Activated CD4-positive, alpha-beta T cell treated with anti-CD3 and anti-CD28 coated beads, Interleukin-2, Interleukin-4, amounts not matched to agents 100 ng/mL and 50 ng/mL, durations not matched to agents 16 hours and 8 hours (primary cell): ENCODE measurements around the gene CUL2.
"Not testable (repeated sequence)": the region's sequence is repeated elsewhere in the genome, so short reads cannot be mapped to it uniquely, and the experiment has no call there.

ENCODE experiments used
- DNase-seq: peaks from one replicate; pipeline ENCODE4 v3.0.0-alpha.2; 2020; ENCODE audit warnings: low spot score

Gene CUL2

GRCh38 chr10:35090162-35090954 lies at the start of gene CUL2:
Gene CUL2, minus strand, starts transcription at chr10:35090341. Its CDS starts 19,024 bp downstream, at chr10:35071317.
- DNase-seq = peak; percentile 93

DNA sequence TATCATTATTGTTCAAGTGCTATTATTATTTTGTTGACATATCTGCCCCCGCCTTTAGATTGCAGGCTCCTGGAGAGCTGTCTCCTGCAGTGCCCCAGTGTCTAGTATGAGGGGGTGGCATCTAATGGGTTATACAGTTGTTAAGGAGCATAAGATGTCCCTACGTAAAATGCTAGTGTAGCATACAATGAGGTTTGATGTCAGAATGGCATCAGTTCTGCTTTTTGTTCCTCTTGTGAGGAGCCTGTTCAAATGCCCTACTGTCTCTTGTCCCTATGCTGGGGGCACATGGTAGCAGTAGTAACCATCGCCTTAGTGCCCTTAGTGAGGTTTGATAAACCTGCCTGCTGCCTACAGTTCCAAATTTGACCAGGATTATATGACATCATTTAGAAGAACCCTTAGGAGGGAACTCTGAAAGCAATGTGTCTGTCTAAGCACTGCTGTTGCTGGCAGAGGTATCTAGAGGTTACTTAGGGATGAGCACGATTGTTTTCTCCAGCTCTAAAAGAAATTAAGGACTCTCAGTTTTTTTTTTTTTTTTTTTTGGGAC lies 46.2 kb upstream of the CUL2 start:
- no peak for DNase-seq

DNA sequence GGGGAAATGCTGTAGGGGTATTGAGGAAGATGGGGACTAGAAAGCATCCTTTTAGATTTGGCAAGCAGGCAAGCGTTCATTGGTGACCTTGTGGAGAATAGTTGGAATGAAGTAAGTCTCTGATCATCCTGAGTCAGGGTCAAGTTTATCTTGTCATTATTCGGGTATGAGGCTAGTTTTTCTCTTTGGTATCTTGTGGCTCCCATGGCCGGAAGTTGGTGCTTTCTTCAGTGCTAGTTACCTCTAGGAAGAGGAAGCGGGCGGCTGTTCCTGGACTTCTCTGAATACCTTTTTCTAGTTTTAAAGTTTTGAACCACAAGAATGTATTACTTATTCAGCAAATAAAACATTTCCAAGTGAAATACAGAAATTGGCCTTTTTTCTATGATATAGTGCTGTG lies 45.7 kb upstream of the CUL2 start:
- peak; percentile 44 for DNase-seq

DNA sequence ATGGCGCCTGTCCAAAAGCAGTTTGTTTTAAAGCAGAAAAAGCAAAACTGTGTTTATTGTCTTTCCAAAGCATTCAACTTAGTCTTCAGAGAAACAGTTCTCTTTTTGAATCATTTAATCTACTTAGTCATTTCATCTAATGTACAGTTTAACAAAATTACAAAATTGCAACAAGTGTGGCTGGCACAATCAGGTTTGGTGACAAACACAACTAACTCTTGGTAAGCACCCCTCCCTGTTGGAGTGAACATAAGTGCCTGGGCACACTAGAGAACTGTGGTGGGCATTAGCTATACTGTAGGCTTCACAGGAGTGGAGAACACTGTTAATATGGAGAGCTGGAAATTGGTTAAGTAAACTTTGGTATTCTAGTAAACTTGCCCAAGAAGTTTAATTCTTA lies 43.4 kb upstream of the CUL2 start:
- DNase-seq = peak; percentile 65

- DNase-seq = no peak
Measured at GRCh38 chr10:35132727-35133126, 42.6 kb upstream of the CUL2 start.

DNA sequence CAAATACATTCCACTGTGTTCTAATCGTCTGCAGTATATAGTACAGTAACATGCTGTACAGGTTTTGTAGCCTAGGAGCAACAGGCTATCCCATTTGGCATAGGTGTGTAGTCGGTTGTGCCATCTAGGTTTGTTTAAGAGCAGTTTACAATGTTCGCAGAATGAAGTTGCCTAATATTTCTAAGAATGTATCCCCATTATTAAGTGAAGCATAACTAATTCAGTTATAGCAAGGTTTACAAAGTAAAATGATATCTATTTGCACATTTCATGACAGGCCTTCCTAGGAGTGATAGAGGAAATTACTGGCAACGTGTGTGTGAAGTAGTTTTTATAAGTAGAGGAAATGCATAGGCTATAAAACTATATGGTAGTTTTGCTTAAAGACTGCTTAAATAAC lies 40.5 kb upstream of the CUL2 start:
- DNase-seq = no peak

DNA sequence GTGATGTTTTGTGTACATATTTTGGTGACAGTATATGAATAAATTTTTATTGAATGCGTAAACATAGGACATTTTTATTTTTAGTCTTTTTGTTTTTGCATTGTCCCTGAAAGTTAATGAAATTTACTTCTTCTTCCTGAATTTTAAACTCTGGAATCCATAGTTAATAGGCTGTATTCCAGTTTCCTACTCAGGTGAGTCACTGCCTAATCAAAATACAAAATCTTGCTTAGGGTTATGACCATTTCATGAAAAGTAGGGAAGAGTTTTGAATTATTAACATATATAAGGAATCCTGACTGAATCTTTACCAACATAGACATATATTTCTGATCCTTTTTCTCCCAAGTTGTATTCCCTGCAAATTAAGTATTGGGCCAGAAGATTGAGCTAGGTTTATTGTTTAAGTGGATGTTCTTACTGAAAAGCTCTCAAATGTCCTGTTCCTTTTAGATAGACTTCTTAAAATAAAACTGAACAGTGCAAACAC lies 39.1 kb upstream of the CUL2 start:
- DNase-seq = no peak

DNA sequence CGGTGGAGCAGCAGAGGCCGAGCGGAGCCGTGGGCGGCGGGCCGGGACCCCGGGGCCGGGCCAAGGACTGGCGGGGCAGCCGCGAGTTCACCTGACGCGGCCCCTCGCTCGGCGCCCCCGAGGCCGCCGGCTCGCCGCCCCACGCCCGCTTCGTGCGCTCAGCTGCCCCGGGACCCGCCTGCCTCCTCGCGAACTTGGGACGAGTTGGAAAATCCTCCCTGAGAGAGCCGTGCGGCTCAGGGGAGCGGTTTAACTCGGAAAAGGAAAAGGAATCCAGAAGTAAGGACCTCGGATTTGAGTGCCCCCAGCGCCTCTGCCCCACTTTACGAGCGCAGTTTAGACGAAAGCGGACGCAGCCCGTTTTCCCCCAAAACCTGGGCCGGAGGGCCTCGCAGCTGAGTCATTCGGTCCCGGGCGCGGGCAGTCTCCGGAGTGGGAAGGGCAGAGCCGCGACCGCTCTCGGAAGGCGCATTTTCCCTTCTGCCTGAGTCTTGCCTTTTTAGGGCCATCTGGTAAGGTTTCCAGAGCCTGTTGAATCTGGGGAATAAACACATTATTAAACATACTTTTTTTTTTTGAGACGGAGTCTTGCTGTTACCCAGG lies 37.2 kb upstream of the CUL2 start:
- DNase-seq = peak; percentile 65

GRCh38 chr10:35126530-35127288 lies 36.6 kb upstream of the CUL2 start, which contains the start of gene CREM:
Gene CREM, plus strand, starts transcription at chr10:35126846. Its CDS starts 10,990 bp downstream, at chr10:35137836.
- peak; percentile 99 for DNase-seq

- DNase-seq = no peak
Measured at GRCh38 chr10:35126062-35126529, 36.0 kb upstream of the CUL2 start.

GRCh38 chr10:35124540-35124939 lies 34.4 kb upstream of the CUL2 start:
- DNase-seq = no peak

DNA sequence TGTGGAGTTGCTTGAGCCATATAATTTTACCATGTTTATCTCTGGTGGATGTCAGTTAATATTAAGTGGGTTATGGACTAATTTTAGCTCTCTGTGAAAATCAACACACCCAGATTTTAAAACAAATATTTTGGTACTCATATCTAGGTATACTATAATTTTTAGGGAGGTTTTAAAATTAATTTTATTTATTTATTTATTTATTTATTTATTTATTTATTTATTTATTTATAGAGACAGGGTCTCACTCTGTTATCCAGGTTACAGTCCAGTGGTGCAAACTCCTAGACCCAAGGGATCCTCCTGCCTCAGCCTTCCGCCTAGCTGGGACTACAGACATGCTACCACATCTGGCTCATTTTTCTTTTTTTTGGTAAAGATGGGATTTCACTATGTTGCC lies 29.2 kb upstream of the CUL2 start:
- DNase-seq = no peak

- no peak for DNase-seq
Measured at GRCh38 chr10:35112571-35112970, 22.4 kb upstream of the CUL2 start.

DNA sequence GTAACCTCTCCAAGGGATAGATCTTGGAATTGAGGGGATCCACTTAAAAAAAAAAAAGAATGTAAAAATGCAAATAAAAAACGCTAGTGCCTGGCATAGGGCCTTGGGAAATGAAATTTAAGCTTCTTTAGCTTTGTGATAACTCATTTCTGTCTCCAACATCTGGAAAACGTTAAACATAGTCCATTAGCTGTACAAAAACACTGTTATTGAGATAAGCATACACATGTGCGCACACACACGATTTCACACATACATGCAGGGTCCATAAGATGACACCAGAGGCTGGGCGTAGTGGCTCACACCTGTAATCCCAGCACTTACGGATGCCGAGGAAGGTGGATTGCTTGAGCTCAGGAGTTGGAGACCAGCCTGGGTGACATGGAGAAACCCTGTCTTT lies 13.7 kb upstream of the CUL2 start:
- DNase-seq = no peak

DNA sequence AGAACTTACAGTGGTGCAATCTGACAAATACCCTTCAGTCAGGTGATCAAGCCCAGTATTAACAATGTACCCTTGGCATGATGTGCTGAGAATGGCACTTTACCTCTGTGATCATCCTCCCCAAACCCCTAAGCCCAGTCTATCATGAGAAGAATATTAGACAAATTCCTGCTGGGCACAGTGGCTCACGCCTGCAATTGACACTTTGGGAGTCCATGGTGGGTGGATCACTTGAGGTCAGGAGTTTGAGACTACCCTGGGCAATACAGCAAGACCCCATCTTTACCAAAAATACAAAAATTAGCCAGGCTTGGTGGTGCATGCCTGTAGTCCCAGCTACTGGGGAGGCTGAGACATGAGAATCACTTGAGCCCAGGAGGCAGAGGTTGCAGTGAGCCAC lies 7.4 kb upstream of the CUL2 start:
- DNase-seq = no peak

DNA sequence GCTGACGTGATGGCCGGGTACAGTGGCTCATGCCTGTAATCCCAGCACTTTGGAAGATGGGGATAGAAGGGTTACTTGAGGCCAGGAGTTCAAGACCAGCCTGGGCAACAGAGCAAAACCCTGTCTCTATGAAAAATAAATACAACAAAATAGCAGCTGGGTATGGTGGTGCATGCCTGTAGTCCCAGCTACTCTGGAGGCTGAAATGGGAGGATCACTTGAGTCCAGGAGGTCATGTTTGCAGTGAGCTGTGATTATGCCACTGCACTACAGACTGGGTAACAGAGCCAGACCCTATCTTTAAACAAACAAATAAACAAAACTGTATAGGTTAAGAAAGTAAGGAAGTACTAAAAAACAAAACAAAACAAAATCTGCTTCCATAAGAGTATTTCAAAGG lies 6.2 kb upstream of the CUL2 start:
- DNase-seq = no peak

- no peak for DNase-seq
Measured at GRCh38 chr10:35092851-35093250, 2.7 kb upstream of the CUL2 start.

GRCh38 chr10:35091994-35092790 lies 2.1 kb upstream of the CUL2 start:
- DNase-seq = no peak

DNA sequence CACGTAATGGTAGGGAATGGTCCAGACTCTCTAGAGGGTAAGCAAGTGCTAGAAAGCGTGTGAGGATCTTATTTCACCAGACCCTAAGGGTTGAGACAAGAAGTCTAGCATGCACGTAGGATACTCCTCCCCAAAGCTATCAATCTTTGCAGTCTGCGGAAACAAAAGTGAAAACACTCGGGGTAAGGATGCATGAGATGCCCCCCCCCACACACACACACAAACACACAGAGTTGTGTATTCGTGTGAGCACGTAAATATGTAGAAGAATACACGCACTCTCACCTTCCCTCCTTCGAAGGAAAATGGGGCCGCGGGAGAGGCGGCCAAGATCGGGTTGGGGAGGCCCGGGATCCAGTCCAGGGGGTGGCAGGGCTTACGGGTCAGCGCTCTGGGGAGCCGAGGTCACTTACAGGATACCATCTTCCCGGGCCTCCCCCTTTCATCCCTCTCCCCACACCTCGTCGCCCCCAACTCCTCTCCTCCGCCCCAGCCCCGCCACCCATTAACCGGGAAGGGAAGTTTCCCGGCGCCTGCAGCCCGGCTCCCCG lies 455 bp downstream of the CUL2 start:
- peak; percentile 18 for DNase-seq

GRCh38 chr10:35083242-35083641 lies 6.9 kb downstream of the CUL2 start:
- no peak for DNase-seq

DNA sequence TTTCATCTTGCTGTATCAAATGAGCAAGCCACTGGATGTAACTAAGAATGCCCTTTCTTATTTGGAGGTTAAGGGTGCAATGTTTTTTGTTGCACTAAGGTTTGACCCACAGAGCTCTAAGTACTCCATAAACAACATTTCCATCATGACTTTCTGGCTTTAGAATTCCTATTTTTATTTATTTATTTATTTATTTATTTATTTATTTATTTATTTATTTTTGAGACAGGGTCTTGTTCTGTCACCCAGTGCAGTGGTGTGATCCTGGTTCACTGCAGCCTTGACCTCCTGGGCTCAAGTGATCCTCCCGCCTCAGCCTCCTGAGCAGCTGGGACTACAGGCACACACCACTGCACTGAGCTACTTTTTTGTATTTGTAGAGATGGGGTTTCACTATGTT lies 9.9 kb downstream of the CUL2 start:
- not testable (repeated sequence) for DNase-seq
